ENCODE data around the gene SPAG16.
"Not testable (repeated sequence)": the region's sequence is repeated elsewhere in the genome, so short reads cannot be mapped to it uniquely, and the experiment has no call there.

SPAG16 gene

DNA sequence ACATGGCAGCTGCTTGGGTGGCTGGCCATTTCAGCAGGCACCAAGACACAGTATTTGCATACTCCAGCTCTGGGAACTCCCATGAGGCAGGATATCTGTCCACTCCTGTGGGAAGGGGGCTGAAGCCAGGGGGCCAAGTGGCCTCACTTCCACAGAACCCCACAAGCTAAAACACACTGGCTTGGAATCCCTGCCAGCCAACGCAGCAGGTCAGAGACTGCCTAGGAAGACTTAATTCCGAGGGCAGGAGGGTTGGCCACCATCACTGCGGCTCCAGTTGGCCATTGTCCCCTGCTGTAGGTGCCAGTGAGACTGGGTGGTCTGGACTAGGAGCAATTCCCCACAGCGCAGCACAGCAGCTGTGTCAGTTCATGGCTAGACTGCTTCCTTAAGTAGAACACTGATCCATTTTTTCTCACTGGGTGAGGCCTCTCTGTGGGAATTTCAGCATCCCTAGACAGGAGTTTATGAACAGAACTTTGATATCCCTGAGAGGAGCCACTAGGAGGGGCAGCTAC is 52.0 kb downstream of the SPAG16 start:
- TF ChIP-seq, protein P1, sequence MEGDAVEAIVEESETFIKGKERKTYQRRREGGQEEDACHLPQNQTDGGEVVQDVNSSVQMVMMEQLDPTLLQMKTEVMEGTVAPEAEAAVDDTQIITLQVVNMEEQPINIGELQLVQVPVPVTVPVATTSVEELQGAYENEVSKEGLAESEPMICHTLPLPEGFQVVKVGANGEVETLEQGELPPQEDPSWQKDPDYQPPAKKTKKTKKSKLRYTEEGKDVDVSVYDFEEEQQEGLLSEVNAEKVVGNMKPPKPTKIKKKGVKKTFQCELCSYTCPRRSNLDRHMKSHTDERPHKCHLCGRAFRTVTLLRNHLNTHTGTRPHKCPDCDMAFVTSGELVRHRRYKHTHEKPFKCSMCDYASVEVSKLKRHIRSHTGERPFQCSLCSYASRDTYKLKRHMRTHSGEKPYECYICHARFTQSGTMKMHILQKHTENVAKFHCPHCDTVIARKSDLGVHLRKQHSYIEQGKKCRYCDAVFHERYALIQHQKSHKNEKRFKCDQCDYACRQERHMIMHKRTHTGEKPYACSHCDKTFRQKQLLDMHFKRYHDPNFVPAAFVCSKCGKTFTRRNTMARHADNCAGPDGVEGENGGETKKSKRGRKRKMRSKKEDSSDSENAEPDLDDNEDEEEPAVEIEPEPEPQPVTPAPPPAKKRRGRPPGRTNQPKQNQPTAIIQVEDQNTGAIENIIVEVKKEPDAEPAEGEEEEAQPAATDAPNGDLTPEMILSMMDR (IDR thresholded peaks at IDR 0.05; ENCODE audit: insufficient read depth, low read length, poor library complexity, severe bottlenecking): no peak
- no peak for TF ChIP-seq EZH2phosphoT487 (conservative IDR thresholded peaks at IDR 0.05; ENCODE audit: low read length)
- Histone ChIP-seq H3K27ac (ENCODE audit: low read depth, low read length) (no peak overlapping the region), H3K9me3 (ENCODE audit: insufficient read depth, low read length) (no peaks in the 10 kb centered on the region), H3K27me3 (ENCODE audit: low read length) (no peaks in the 10 kb centered on the region), H3K9me2 (replicated peaks; ENCODE audit: insufficient read depth, low read length) (no peaks in the 10 kb centered on the region), H2AFZ (ENCODE audit: low read depth, low read length, severe bottlenecking) (no peak overlapping the region), H3K4me3 (ENCODE audit: insufficient read depth, low read length, poor library complexity, severe bottlenecking) (no peak overlapping the region), H3K4me2 (ENCODE audit: low read depth, low read length, poor library complexity, severe bottlenecking) (no peak overlapping the region), H3K36me3 (ENCODE audit: low read length) (no peaks in the 10 kb centered on the region), H3F3A (ENCODE audit: insufficient read depth) (no peaks in the 10 kb centered on the region), H4K20me1 (ENCODE audit: low read depth, low read length) (no peaks in the 10 kb centered on the region), H3K79me2 (ENCODE audit: insufficient read depth, low read length) (no peaks in the 10 kb centered on the region), H3K9ac (ENCODE audit: low read length) (no peak overlapping the region)

DNA sequence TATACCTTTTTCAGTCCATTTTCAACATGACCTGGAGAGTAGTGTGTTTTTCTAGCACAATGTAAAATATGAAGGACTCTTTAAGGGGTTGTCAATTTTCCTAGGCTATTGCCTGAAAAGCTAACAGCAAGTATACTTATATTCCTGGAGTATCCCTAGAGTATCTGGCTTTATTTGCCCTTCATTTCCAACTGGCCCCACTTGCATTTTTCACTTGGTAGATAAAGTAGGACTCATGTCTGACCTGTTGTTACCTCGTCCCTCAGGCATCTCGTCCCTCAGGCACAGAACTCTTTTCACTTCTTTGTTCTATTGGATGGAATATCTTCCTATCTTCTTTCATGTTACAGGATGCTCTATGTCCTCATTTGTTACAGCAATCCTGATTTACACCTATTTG is 69.2 kb downstream of the SPAG16 start:
- no peak overlapping the region for H2AFZ ChIP-seq (ENCODE audit: low read depth, low read length, severe bottlenecking)
- no peak overlapping the region for H3K4me3 ChIP-seq (ENCODE audit: insufficient read depth, low read length, poor library complexity, severe bottlenecking)
- H3K36me3 ChIP-seq (ENCODE audit: low read length): no peaks in the 10 kb centered on the region
- no peak overlapping the region for H3K27ac ChIP-seq (ENCODE audit: low read depth, low read length)
- H3K4me2 ChIP-seq (ENCODE audit: low read depth, low read length, poor library complexity, severe bottlenecking): no peak overlapping the region
- H3K9me3 ChIP-seq (ENCODE audit: insufficient read depth, low read length): no peaks in the 10 kb centered on the region
- no peaks in the 10 kb centered on the region for H3K27me3 ChIP-seq (ENCODE audit: low read length)
- no peaks in the 10 kb centered on the region for H3F3A ChIP-seq (ENCODE audit: insufficient read depth)
- no peaks in the 10 kb centered on the region for H3K79me2 ChIP-seq (ENCODE audit: insufficient read depth, low read length)
- H4K20me1 ChIP-seq (ENCODE audit: low read depth, low read length): no peaks in the 10 kb centered on the region
- H3K9me2 ChIP-seq (replicated peaks; ENCODE audit: insufficient read depth, low read length): no peaks in the 10 kb centered on the region
- TF ChIP-seq, protein P1 (IDR thresholded peaks at IDR 0.05; ENCODE audit: insufficient read depth, low read length, poor library complexity, severe bottlenecking): no peak
- TF ChIP-seq EZH2phosphoT487 (conservative IDR thresholded peaks at IDR 0.05; ENCODE audit: low read length): no peak
- no peak overlapping the region for H3K9ac ChIP-seq (ENCODE audit: low read length)

DNA sequence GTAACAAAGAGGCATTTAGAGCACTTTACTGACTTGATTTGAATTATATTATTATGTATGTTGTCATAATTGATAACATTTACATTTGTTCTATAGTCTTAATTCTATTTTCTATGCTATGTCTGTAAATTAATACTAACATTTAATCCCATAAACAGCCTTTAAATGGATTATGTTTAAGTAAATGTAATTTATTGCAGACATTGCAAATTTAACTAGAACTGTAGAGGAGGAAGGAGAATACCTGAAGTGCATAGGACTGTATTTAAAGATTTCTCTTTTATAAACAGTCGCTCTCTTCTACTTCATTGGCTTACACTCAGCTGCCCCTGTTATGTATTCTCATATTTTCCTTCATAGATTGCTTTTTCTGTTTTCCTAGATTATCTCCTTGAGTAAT is 92.4 kb downstream of the SPAG16 start:
- no peak overlapping the region for H3K27ac ChIP-seq (ENCODE audit: low read depth, low read length)
- no peaks in the 10 kb centered on the region for H3K9me3 ChIP-seq (ENCODE audit: insufficient read depth, low read length)
- H3K27me3 ChIP-seq (ENCODE audit: low read length): no peaks in the 10 kb centered on the region
- no peaks in the 10 kb centered on the region for H3K36me3 ChIP-seq (ENCODE audit: low read length)
- H4K20me1 ChIP-seq (ENCODE audit: low read depth, low read length): no peaks in the 10 kb centered on the region
- no peak overlapping the region for H3K4me2 ChIP-seq (ENCODE audit: low read depth, low read length, poor library complexity, severe bottlenecking)
- TF ChIP-seq EZH2phosphoT487 (conservative IDR thresholded peaks at IDR 0.05; ENCODE audit: low read length): no peak
- TF ChIP-seq, protein P1 (IDR thresholded peaks at IDR 0.05; ENCODE audit: insufficient read depth, low read length, poor library complexity, severe bottlenecking): no peak
- H3F3A ChIP-seq (ENCODE audit: insufficient read depth): no peaks in the 10 kb centered on the region
- no peak overlapping the region for H2AFZ ChIP-seq (ENCODE audit: low read depth, low read length, severe bottlenecking)
- H3K4me3 ChIP-seq (ENCODE audit: insufficient read depth, low read length, poor library complexity, severe bottlenecking): no peak overlapping the region
- H3K9ac ChIP-seq (ENCODE audit: low read length): no peak overlapping the region
- no peaks in the 10 kb centered on the region for H3K79me2 ChIP-seq (ENCODE audit: insufficient read depth, low read length)
- no peaks in the 10 kb centered on the region for H3K9me2 ChIP-seq (replicated peaks; ENCODE audit: insufficient read depth, low read length)

DNA sequence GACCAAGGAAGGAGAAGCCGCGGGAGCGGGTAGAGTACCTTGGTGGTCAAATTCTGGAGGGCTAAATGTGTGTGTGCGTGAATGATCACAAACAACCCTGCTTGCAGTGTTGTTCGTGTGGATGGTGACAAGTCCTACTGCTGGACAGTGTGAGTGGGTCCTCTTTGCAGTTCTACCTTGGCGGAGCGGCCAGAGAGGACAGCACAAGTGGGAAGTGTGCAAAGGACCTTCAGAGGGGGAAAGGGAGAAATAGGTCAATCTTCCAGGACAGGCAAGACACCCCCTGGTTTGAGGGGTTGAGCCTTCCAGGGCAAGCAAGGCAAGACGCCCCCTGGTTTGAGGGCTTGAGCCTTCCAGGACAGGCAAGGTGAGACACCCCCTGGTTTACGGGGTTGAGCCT is 122.8 kb downstream of the SPAG16 start:
- H3K27me3 ChIP-seq (ENCODE audit: low read length); H3K27ac ChIP-seq (ENCODE audit: low read depth, low read length); H3K9me2 ChIP-seq (replicated peaks; ENCODE audit: insufficient read depth, low read length); H3K4me3 ChIP-seq (ENCODE audit: insufficient read depth, low read length, poor library complexity, severe bottlenecking); H2AFZ ChIP-seq (ENCODE audit: low read depth, low read length, severe bottlenecking); H3K4me2 ChIP-seq (ENCODE audit: low read depth, low read length, poor library complexity, severe bottlenecking); H3K36me3 ChIP-seq (ENCODE audit: low read length); H3K79me2 ChIP-seq (ENCODE audit: insufficient read depth, low read length); H4K20me1 ChIP-seq (ENCODE audit: low read depth, low read length); H3K9me3 ChIP-seq (ENCODE audit: insufficient read depth, low read length); H3F3A ChIP-seq (ENCODE audit: insufficient read depth); H3K9ac ChIP-seq (ENCODE audit: low read length): not testable (repeated sequence)

DNA sequence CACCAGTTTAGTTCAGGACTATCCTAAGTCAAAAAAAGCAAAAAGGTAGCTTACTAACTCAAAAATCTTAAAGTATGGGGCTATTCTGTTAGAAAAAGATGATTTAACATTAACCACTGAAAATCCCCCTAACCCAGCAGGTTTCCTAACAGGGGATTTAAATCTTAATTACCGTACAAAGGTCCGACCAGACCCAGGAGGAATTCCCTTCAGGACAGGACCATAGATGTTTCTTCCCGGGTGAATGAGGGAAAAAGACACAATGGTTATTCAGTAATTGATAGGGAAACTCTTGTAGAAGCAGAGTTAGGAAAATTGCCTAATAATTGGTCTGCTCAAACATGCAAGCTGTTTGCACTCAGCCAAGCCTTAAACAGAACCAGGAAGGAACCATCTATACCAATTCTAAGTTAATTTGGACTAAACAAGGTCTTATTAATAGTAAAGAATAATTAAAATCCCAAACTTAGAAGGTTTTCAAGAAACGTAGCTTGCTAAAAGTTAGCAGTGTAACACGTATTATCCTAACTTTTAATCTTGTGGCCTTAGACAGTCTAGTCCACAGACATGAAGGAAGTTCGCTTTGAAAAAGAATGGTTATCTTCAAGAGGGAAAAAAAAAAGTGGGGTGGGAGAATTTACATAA is 124.3 kb downstream of the SPAG16 start:
- H3K9me2 ChIP-seq (replicated peaks; ENCODE audit: insufficient read depth, low read length); H3K27me3 ChIP-seq (ENCODE audit: low read length): not testable (repeated sequence)

DNA sequence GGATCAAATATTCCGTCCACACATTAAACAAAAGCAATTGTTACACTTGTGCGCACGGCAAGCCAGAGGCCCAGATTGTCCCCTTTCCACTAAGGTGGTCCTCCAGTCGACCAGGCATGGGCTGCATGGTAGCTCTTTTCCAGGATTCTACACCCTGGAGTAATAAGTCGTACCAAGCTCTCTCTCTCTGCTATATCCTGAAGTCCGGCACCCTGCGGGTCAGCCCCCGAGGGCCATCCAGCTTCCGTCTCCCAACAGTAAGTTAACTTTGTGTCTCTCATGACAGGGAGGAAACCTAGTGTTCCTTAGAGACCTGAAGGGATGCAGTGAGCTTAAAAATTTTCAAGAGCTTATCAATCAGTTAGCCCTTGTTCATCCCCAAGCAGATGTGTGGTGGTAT is 126.4 kb downstream of the SPAG16 start:
- H3K27me3 ChIP-seq (ENCODE audit: low read length); H3K27ac ChIP-seq (ENCODE audit: low read depth, low read length); H3K36me3 ChIP-seq (ENCODE audit: low read length); H3K9me2 ChIP-seq (replicated peaks; ENCODE audit: insufficient read depth, low read length); H3K4me2 ChIP-seq (ENCODE audit: low read depth, low read length, poor library complexity, severe bottlenecking); H3K9ac ChIP-seq (ENCODE audit: low read length); H3K79me2 ChIP-seq (ENCODE audit: insufficient read depth, low read length); H3K9me3 ChIP-seq (ENCODE audit: insufficient read depth, low read length); H3K4me3 ChIP-seq (ENCODE audit: insufficient read depth, low read length, poor library complexity, severe bottlenecking); H4K20me1 ChIP-seq (ENCODE audit: low read depth, low read length); H2AFZ ChIP-seq (ENCODE audit: low read depth, low read length, severe bottlenecking); H3F3A ChIP-seq (ENCODE audit: insufficient read depth): not testable (repeated sequence)

More for the DNA sequence above, 124.3 kb downstream of the SPAG16 start:
- not testable (repeated sequence) for H2AFZ ChIP-seq (ENCODE audit: low read depth, low read length, severe bottlenecking); H3K4me2 ChIP-seq (ENCODE audit: low read depth, low read length, poor library complexity, severe bottlenecking); H3K9ac ChIP-seq (ENCODE audit: low read length); H3K36me3 ChIP-seq (ENCODE audit: low read length); H3K4me3 ChIP-seq (ENCODE audit: insufficient read depth, low read length, poor library complexity, severe bottlenecking); H3K27ac ChIP-seq (ENCODE audit: low read depth, low read length); H3K9me3 ChIP-seq (ENCODE audit: insufficient read depth, low read length); H3K79me2 ChIP-seq (ENCODE audit: insufficient read depth, low read length); H4K20me1 ChIP-seq (ENCODE audit: low read depth, low read length); H3F3A ChIP-seq (ENCODE audit: insufficient read depth)
